SK-N-SH (cell line): ENCODE measurements around the gene FBXO31. TPM values are rescaled to one million over a fixed set of nuclear protein-coding genes. Genes with fewer than 3 reads are reported as not detected.

Experiments
- CTCF ChIA-PET: fragments of 300-600, 350-600 bp; formaldehyde crosslinking; extraction: SDS; loops from one replicate; lab custom pipeline; 2021; lab: Yijun Ruan, JAX
- POLR2A ChIA-PET: fragments of 350-600 bp; sonication (Branson Sonifier 250); formaldehyde crosslinking; extraction: SDS; loops from one replicate; lab custom pipeline; 2020; ENCODE audit warnings: antibody characterized with exemption, inconsistent platforms; lab: Yijun Ruan, JAX
- DNase-seq: peaks from one replicate; pipeline ENCODE4 v3.0.0; 2012
- H2AFZ ChIP-seq: fragments of 200-600 bp; sonication (generic); 2 replicates; pipeline ENCODE4 v1.8.1; 2016; ENCODE audit warnings: antibody characterized with exemption, mild to moderate bottlenecking, low read depth
- H3F3A ChIP-seq: fragments of 200-600 bp; sonication (generic); replicated peaks from 2 replicates; pipeline ENCODE3; 2016; ENCODE audit warnings: antibody characterized with exemption, mild to moderate bottlenecking; ENCODE audit not compliant: insufficient read depth
- H3K27ac ChIP-seq, 2 experiments: fragments of 200-500 bp in 1 of 2; fragments of 200-600 bp in 1 of 2; sonication (Bioruptor generic) in 1 of 2; sonication (generic), shearing (Covaris generic) in 1 of 2; 2 replicates each; pipeline versions ENCODE4 v1.5.1 to v1.6.1; 2014 to 2016; ENCODE audit warnings: low read depth in 2 of 2, inconsistent platforms in 1 of 2, low read length in 1 of 2, mild to moderate bottlenecking in 1 of 2, mixed read lengths in 1 of 2
- H3K27me3 ChIP-seq: fragments of 200-600 bp; sonication (generic), shearing (Covaris generic); 2 replicates; pipeline ENCODE4 v1.6.1; 2016; ENCODE audit warnings: mixed run types; ENCODE audit not compliant: insufficient read depth
- H3K36me3 ChIP-seq, 2 experiments: fragments of 200-500 bp in 1 of 2; fragments of 200-600 bp in 1 of 2; sonication (Bioruptor generic) in 1 of 2; sonication (generic) in 1 of 2; replicated peaks in 1 of 2; 2 replicates each; pipeline versions ENCODE3 to v1.5.1; 2014 to 2016; ENCODE audit warnings: low read length in 1 of 2, mild to moderate bottlenecking in 1 of 2; ENCODE audit not compliant: insufficient read depth in 2 of 2, control insufficient read depth in 1 of 2
- H3K4me1 ChIP-seq, 2 experiments: fragments of 200-500 bp in 1 of 2; fragments of 200-600 bp in 1 of 2; sonication (Bioruptor generic) in 1 of 2; sonication (generic), shearing (Covaris generic) in 1 of 2; 2 replicates each; pipeline versions ENCODE4 v1.5.1 to v1.6.1; 2014 to 2016; ENCODE audit warnings: low read depth in 1 of 2, low read length in 1 of 2, mixed run types in 1 of 2; ENCODE audit not compliant: insufficient read depth in 2 of 2, control insufficient read depth in 1 of 2
- H3K4me2 ChIP-seq: fragments of 200-600 bp; sonication (generic), shearing (Covaris generic); 2 replicates; pipeline ENCODE4 v1.6.1; 2017; ENCODE audit warnings: mixed run types
- H3K4me3 ChIP-seq, 2 experiments: fragments of 200-500 bp in 1 of 2; fragments of 200-600 bp in 1 of 2; sonication (Bioruptor generic) in 1 of 2; sonication (generic), shearing (Covaris generic) in 1 of 2; 2 replicates each; pipeline versions ENCODE4 v1.5.1 to v1.8.1; 2014 to 2016; ENCODE audit warnings: low read depth in 2 of 2, inconsistent platforms in 1 of 2, low read length in 1 of 2, mild to moderate bottlenecking in 1 of 2, mixed read lengths in 1 of 2, moderate library complexity in 1 of 2
- H3K79me2 ChIP-seq: fragments of 200-600 bp; sonication (generic); 2 replicates; pipeline ENCODE4 v1.8.1; 2017; ENCODE audit warnings: mild to moderate bottlenecking; ENCODE audit not compliant: insufficient read depth
- H3K9ac ChIP-seq: fragments of 200-600 bp; sonication (generic); 2 replicates; pipeline ENCODE4 v1.6.1; 2017; ENCODE audit warnings: mixed run types
- H3K9me2 ChIP-seq: fragments of 200-600 bp; sonication (generic); 2 replicates; pipeline ENCODE4 v1.6.1; 2017; ENCODE audit warnings: mixed run types
- H3K9me3 ChIP-seq: fragments of 200-600 bp; sonication (generic); 2 replicates; pipeline ENCODE4 v1.6.1; 2017; ENCODE audit warnings: mixed run types, mild to moderate bottlenecking, moderate library complexity
- H4K20me1 ChIP-seq: fragments of 200-600 bp; sonication (generic); 2 replicates; pipeline ENCODE4 v1.6.1; 2017; ENCODE audit warnings: mild to moderate bottlenecking, mixed run types; ENCODE audit not compliant: insufficient read depth
- CHD2 ChIP-seq: fragments of 150-350 bp; IDR thresholded peaks from 2 replicates; pipeline ENCODE4 v1.6.1; 2018; ENCODE audit warnings: low read length; ENCODE audit not compliant: partially characterized antibody
- CTCF ChIP-seq: fragments of 200-600 bp; sonication (generic); IDR thresholded peaks from 2 replicates; pipeline ENCODE4 v1.6.1; 2017; ENCODE audit warnings: antibody characterized with exemption, mild to moderate bottlenecking, moderate library complexity
- EP300 ChIP-seq, 2 experiments: IDR thresholded peaks; 2 replicates each; pipeline versions ENCODE4 v1.4.0 to v1.6.1; 2012; ENCODE audit warnings: borderline replicate concordance in 1 of 2, low read depth in 1 of 2, low read length in 1 of 2
- FOXJ3 ChIP-seq: sonication (generic); formaldehyde crosslinking; IDR thresholded peaks from 2 replicates; pipeline ENCODE4 v1.5.1; 2020; ENCODE audit warnings: mild to moderate bottlenecking, missing genetic modification reagents
- GATA2 ChIP-seq: sonication (generic); formaldehyde crosslinking; IDR thresholded peaks from 2 replicates; pipeline ENCODE4 v1.5.0; 2020; ENCODE audit warnings: mild to moderate bottlenecking, missing genetic modification reagents
- JUND ChIP-seq: IDR thresholded peaks from 2 replicates; pipeline ENCODE4 v1.4.0; 2012
- MAX ChIP-seq: IDR thresholded peaks from 2 replicates; pipeline ENCODE4 v1.4.0; 2012; ENCODE audit warnings: low read depth
- MXI1 ChIP-seq: IDR thresholded peaks from 2 replicates; pipeline ENCODE4 v1.6.1; 2012; ENCODE audit warnings: mild to moderate bottlenecking, low read depth, low read length, improper control_type of control experiment
- NFIC ChIP-seq: IDR thresholded peaks from 2 replicates; pipeline ENCODE4 v1.4.0; 2012; ENCODE audit warnings: borderline replicate concordance
- NRF1 ChIP-seq: IDR thresholded peaks from 2 replicates; pipeline ENCODE4 v1.6.1; 2012; ENCODE audit warnings: low read depth, mild to moderate bottlenecking, low read length
- PBX3 ChIP-seq: IDR thresholded peaks from 2 replicates; pipeline ENCODE4; 2012
- RCOR1 ChIP-seq: fragments of 150-350 bp; IDR thresholded peaks from 2 replicates; pipeline ENCODE4 v1.6.1; 2017; ENCODE audit warnings: antibody characterized with exemption, low read length
- REST ChIP-seq: IDR thresholded peaks from 2 replicates; pipeline ENCODE4 v1.6.1; 2012; ENCODE audit warnings: mild to moderate bottlenecking, low read depth, low read length, moderate library complexity
- RFX5 ChIP-seq: IDR thresholded peaks from 2 replicates; pipeline ENCODE4 v1.6.1; 2012; ENCODE audit warnings: mild to moderate bottlenecking, improper control_type of control experiment, low read length
- RXRA ChIP-seq: IDR thresholded peaks from 2 replicates; pipeline ENCODE4 v1.4.0; 2012; ENCODE audit warnings: low read depth, mild to moderate bottlenecking, borderline replicate concordance
- TAF1 ChIP-seq: IDR thresholded peaks from 2 replicates; pipeline ENCODE4 v1.6.1; 2012; ENCODE audit warnings: low read depth, mild to moderate bottlenecking, low read length, moderate library complexity, borderline replicate concordance
- TEAD4 ChIP-seq: IDR thresholded peaks from 2 replicates; pipeline ENCODE4 v1.4.0; 2012; ENCODE audit warnings: mild to moderate bottlenecking, borderline replicate concordance; ENCODE audit not compliant: insufficient read depth
- USF1 ChIP-seq: IDR thresholded peaks from 2 replicates; pipeline ENCODE4 v1.4.0; 2012; ENCODE audit warnings: low read depth, borderline replicate concordance
- WGBS: methylation state at CpG from one replicate; pipeline ENCODE4 v1.1.6; 2017; ENCODE audit warnings: low lambda C conversion rate; 5-methylcytosine and 5-hydroxymethylcytosine counted together
- polyA plus RNA-seq, 3 experiments: library from polyadenylated mRNA; depleted of rRNA; stranded (reverse); fragments of >200 nt; gene quantifications; 2 replicates each; pipeline ENCODE4 v1.2.3, GENCODE V29; 2012

Gene FBXO31
- polyA plus RNA-seq, 1 of the 3 experiments (the other 2 are of a cell fraction), result 14.2 TPM

- no peak overlapping the region for H3K4me2 ChIP-seq
- ChIA-PET POLR2A (no interaction called here), CTCF (no interaction called here)
- WGBS, result 95% methylated on average over 19 of the region's 20 CpGs
- no peak overlapping the region for H3K4me3 ChIP-seq
- peaks cover 0 to 41% of the 10 kb centered on the region in 2 experiments for H3K36me3 ChIP-seq
- no peaks in the 10 kb centered on the region for H3K9me3 ChIP-seq
- no peak overlapping the region for H2AFZ ChIP-seq
- no peak overlapping the region for H3K9ac ChIP-seq
- no peak overlapping the region for H3K27ac ChIP-seq
- peaks cover 0 to 5% of the 10 kb centered on the region in 2 experiments; a peak in 1 of 4 replicates for H3K4me1 ChIP-seq
- no peaks in the 10 kb centered on the region for H3F3A ChIP-seq
- H3K27me3 ChIP-seq, result no peaks in the 10 kb centered on the region
- TF ChIP-seq NFIC (no peak), JUND (no peak), CHD2 (no peak), MXI1 (no peak), CTCF (no peak), RFX5 (no peak), REST (no peak), NRF1 (no peak), PBX3 (no peak), TEAD4 (no peak), EP300 (IDR thresholded peaks at IDR 0.05; ENCODE audit: borderline replicate concordance in 1 of 2, low read depth in 1 of 2, low read length in 1 of 2) (no peak), RXRA (no peak), RCOR1 (no peak), MAX (no peak), FOXJ3 (no peak), GATA2 (no peak), USF1 (no peak), TAF1 (no peak)
- H3K79me2 ChIP-seq, result no peaks in the 10 kb centered on the region
- no peaks in the 10 kb centered on the region for H3K9me2 ChIP-seq
- 0 out of 2 replicates have a peak, but pooled peaks cover 4% of the 10 kb centered on the region for H4K20me1 ChIP-seq
- no peak for DNase-seq
Observed at GRCh38 chr16:87329436-87330256, 53.9 kb downstream of the FBXO31 start.
